Stimulated activated CD8-positive, alpha-beta memory T cell treated with anti-CD3 and anti-CD28 coated beads, Interleukin-12 subunit alpha, Interleukin-12 subunit beta, amount 100 ng/mL, for 24 hours (primary cell): ENCODE data around the gene B4GALNT1.
"Not testable (repeated sequence)": the region's sequence is repeated elsewhere in the genome, so short reads cannot be mapped to it uniquely, and the experiment has no call there.

Experiments used
- DNase-seq: peaks from one replicate; pipeline ENCODE4 v3.0.0-alpha.2; 2020; ENCODE audit errors: extremely low read depth

The B4GALNT1 gene

DNA sequence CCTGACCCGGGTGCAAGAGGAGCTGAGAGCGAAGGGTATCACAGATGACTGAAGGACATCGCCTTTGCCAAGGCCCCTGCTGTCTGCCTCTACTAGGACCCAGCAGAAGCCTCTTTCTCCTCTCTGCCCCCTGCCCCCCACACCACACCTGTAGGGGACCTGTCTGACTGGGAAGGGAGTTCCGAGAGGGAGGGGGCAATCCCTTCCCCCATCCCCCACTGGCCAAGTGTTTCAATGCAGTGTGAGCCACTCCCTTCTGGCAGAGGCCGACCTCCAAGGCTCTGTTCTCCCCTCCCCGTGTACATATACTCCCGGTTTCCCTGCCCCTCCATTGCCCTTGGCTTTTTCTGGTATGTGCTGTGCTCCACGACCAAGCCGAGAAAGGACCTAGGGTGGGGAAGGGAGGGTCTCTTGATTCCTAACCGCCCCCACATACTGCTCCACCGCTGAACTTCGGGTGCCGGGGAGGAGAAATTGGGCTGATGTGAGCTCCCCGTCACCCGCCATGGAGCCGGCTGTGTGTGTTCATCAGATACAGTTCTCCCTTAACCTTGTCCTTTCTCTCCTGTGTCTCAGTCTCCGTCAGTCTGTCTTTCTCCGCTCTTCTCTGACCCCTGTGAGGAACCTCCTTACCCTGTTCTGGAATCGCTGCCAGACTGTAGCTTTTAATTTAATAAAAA lies 23.8 kb downstream of the B4GALNT1 start:
- no peak for DNase-seq

DNA sequence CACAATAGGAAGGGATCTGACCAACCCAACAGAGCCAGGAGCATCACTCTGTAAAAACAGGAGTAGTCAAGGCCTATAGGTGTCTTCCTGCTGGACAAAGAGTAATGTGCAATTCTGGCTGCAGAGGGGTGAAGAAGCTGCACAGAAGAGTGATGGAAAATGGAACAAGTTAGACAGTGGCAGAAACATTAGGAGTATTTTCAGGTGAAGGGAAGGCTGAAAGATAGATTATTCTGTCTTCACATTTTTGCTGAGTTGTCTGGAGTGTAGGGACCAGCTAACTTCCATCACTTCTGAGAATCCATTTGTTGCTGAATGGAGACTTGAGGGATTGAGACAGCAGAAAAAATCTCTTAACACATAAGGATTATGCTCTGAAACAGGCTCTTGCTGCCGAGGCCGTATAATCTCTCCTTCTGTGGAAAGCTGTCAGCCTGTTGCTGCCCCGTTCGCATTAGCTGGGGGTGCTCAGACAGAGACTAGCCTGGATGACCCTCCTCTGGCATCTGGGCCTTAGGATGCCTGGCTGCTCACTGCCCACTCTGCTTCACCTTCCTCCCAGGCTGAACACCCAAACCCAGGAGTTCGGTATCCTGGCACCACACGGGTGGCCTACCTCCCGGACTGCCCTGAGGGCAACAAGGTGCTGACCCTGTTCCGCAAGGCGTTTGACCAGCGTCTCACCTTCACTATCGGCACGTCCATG lies 24.9 kb downstream of the B4GALNT1 start:
- no peak for DNase-seq

DNA sequence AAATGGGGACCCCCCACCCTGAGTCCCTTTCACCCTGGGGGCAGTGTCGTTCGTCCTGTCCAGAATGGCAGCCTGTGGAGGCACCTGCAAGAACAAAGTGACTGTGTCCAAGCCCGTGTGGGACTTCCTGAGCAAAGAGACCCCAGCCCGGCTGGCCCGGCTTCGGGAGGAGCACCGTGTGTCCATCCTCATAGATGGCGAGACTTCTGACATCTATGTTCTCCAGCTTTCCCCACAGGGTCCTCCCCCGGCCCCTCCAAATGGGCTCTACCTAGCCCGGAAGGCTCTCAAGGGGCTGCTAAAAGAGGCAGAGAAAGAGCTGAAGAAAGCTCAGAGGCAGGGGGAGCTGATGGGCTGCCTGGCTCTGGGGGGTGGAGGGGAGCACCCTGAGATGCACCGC lies 26.2 kb downstream of the B4GALNT1 start:
- no peak for DNase-seq

DNA sequence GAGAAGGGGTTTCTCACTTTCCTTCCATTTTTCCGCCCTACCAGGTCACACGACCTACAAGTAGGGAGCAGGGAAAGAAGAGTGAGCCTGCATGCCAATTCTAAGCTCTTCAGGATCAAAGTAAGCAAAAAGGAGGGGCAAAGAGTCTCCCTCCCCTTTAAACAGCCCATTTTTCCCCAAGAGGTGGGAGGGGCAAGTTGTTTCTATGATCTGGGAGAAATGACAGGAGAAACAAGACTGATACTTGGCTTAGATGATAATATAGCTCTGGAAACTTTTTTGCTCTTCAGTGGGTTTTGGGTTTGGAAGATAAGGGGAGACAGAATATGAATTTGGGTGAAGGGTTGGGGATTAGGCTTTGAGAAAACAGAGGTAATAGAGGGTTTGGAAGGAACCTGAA lies 26.6 kb downstream of the B4GALNT1 start:
- no peak for DNase-seq

DNA sequence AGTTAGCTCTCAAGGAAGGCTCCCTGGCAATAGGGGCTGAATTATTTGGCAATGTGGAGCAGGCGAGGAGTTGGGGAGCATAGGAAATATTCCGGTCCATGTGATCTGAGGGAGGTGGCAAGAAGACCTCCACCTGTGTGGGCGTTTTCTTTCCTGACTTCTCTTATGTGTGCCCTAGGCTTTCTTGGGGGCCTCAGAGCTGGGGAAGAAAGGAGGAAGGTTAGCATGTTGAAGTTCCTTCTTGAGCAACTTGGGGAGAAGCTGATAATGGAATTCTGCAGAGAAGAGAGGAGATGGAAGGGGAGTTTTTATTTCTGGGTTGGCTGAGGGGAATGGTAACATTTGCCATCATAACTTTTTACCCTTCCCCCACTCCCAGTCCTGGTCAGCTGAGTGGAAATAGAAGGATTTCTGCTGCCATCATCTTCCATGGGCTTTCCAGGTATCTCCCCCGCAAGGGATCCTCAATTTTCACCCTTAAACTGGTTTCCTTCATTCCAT lies 27.1 kb downstream of the B4GALNT1 start:
- no peak for DNase-seq

DNA sequence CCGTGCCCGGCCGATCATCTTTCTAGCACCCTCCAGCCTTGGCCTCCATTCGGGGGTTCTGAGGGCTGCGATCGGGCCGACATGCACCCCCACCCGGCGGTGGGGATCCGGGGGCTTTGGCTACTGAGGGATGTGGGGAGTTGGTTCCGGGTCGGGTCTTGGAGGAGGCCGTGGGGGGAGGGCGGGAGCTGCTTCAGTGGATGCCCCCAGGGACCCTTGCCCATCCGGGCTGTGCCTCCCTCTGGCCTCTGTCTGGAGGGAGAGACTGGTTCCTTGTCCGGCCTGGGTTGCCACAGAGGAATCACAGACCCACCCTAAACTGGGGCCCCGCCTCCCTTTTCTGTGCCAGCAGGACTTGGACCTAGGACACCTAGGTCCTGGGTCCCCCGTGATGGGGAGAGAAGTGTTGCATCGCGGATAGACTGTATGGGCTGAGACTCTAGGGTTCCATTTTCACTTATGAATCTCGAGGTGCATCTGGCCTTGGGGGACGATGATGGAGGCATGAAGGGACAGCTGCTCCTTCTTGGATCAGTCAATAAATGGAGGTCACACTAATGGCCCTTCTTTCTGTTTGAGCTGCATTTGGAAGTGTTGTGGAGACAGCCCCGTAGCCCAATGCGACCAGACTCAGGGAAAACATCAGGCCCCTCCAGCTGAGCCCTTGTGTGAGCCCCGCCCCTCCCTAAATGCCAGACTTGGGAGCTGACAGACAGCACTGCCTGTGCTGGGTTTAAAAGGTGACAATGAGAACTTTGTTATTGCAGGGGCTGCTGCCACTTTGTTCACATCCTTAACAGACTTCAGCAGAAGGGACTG lies 27.8 kb downstream of the B4GALNT1 start:
- DNase-seq, result no peak

DNA sequence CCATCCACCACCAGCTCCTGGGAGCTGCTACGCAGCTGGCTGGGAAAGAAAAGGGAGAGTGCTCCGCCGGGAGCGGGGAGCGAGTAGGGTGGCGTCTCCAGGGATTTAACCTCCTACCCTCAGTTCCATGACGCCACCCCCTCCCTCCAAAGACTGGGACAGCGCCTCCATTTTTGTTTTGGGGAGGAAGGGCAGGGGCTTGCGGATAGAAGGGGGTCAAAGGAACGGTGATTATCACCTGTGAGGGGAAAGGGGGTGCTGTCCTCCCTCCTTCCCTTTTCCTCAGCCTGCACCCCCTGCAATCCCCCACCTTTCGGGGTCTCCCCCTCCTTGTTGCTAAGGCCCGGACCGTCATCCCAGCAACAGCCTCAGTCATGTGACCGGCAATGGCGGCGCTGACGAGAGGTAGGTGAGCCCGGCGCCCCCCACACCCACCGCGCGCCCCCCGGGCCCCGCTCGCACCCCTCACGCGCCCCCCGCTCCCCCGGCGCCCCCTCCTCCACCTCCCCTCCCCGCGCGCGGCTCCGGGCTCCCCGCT lies 28.5 kb downstream of the B4GALNT1 start, which contains the start of gene DTX3:
TSS of gene DTX3 (plus strand) at position 371 of the 538 bp plus-strand sequence. CDS start 1,694 bp downstream, outside the sequence.
- no peak for DNase-seq

DNA sequence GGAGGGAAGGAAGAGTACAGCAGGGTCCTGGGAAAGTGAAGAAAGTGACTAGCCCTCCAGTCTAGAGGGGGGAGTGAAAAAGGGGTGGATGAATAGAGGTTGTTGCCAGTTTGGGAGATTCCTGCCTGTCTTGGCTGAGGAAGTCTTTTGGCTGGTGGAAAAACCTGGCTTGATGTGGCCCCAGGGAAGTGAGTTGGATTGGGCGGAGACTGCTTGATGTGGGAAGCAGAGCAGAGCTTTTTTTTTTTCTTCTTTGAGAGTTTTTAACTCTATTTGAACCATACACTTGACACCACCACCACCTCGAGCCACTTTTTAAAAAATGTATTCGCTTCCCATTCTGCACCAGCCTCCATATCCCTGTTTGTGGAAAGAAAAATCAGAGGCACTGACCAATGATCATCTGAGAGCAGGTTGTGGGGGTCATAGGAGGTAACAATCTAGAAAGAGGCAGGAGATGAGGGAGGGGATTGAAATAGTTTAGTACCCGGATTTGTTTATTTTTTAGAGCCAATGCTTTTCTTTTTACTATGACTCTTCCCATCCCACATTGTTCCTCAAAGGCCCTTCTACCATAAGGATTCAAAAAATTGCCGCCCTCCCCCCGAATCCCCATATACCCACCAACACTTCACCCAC lies 29.1 kb downstream of the B4GALNT1 start:
- no peak for DNase-seq

DNA sequence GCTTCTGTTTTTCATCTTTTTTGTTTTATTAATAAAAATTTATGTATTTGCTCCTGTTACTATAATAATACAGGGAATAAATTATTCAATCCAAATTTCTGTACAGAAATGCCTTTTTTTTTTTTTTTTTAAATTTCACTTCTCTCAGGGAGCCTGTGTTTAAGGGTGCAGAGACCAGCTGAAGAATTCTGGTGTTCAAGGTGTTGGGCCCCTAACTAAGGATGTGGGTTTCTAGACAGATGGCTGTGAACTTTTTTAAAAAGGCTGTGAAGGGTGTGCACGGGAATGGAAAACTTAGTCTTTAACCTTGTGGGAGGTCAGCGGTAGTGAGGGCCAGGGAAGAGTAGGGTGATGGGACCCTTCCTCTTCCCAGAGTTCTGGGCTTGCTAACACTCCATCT lies 29.7 kb downstream of the B4GALNT1 start:
- no peak for DNase-seq

DNA sequence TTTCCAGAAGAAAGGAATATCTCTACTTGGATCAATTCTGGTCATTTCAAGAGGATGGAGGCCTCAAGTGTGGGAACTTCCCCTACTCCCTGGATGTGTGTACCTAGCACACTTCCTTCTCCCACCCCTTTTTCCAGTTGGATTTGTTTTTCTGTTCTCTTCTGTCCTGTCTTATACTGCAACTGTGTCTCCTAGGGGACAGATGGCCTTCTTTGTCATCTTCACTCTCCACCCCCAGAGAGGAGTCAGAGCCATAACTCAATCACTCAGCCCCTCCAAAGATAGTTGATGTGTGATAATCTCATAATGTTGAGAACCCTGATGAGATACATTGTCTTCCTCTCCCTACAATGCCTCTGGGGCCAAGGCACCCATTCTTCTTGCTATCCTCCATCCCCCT lies 30.5 kb downstream of the B4GALNT1 start:
- DNase-seq, result no peak

DNA sequence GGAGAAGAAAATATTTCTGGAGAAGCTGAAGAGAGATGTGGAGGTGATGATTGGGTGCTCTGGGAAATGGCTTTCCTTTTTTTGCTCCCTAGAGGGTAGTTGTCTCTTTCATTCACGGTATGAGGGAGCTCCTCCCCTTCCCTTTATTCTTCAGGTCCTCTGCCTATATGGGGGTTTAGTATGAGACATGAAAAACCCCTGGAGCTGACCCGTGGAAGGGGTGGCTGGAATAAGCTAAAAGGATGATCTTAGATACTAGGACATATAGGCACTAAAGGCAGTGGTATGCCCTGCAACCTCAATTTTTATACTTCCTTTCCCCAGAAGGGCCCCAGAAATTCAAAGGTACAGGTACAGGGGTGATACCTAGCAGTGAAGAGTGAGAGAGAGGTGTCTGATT lies 32.6 kb downstream of the B4GALNT1 start:
- DNase-seq, result no peak

DNA sequence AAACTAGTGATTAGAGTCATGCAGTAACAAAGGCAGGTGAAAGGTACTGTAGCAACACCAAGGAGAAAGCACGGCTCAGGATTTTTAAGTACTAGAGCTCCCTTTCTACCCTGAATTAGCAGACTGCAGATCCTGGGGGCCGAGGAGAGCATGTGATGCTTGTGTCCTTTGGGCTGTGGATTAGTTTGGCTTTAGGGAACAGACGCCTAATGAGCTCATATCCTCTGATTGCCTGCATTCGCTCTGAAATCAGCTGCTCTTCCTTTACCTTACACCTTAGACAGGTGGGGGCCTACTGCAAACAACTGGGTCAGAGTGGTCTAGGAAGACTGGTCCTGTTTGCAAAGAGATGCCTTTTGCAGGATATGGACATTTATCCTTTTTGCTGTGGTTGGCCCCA lies 39.8 kb downstream of the B4GALNT1 start:
- DNase-seq, result no peak

DNA sequence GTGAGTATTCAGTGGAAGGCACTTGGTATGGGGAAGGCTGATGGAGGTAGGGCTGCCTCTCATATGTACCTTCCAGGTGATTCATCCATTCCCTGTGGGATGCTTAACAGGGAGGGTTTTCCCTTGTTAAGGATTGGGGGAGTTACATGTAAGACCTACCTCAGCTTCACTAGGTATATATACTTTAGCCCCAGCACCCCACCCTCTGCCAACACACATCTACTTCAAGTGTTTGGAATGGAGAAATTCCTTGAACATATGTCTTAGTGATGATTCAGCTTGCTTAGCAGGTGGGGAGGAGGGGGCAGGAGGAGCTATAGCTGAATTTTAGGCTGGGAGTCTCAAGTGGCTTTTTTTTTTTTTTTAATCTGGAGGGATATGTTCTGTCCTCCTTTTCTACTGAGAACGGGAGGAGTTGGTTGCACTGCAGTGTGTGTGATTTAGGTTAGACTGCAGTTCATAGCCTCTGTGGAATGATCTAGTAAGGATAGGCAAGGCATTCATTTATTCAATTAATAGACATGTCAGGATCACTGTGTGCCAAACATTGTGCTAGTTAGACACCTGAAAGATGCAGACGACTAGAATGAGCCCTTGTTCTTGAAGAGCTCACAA lies 40.3 kb downstream of the B4GALNT1 start:
- DNase-seq, result no peak

DNA sequence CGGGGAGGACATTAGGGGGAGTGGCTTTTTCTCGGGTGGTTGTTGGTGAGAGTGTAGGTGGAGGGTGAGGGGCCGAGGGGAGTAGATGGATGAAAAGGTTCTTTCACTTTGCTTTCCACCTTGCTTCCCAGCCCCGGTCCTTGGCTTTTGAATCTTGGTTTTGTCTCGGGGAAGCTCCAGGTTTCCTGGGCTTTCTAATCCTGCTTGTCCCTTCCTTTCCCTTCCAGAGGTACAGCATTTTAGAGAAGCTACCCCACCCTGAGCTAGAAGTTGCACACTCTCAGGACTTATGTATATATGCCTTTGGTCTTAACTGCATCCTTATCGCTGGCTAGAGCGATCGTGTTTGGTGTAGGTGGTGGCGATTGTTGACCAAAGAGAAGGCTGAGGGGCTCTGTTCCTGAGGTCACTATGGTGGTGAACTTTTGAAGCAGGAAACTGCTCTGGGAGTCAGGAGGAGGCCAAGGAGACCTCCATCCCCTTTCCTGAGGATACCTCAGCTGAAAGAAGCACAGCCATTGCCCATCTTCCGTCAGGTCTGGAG lies 41.1 kb downstream of the B4GALNT1 start:
- no peak for DNase-seq

DNA sequence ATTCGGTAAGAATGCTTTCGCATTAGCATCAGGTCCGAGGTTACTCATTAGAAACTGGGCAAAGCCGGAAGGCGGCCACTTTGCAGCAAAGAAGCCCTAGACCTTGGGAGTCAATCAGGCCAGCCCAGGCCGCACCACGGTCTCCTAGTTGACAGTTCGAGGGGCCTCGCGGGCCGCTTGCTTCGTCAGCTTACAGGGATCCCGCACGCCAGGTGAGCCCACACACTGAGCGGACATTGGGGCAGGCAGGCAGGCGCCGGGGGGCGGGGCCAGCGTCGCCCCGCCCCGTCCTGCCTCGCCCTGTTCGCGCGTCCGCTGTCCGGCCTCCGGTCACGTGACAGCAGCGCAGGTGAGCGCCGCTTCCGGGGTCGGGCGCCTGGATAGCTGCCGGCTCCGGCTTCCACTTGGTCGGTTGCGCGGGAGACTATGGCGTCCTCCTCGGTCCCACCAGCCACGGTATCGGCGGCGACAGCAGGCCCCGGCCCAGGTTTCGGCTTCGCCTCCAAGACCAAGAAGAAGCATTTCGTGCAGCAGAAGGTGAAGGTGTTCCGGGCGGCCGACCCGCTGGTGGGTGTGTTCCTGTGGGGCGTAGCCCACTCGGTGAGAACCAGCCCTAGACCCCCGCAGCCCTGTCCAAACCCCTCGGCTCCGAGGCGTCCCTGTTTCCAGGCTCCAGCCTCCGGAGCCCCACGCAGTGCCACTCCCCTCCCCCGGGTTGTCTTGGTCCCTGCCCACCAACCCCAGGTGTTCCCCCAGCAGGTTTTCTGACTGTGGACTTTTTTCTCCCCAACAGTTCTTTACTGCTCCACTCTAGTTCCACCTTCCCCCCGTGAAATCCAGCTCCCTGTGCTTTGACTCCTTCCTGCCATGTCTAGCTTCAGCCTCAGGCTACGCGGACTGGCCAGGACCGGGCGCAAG lies 41.9 kb downstream of the B4GALNT1 start, which contains the start of gene PIP4K2C:
TSS of gene PIP4K2C (plus strand) at position 329 of the 918 bp plus-strand sequence. CDS start at position 427, 98 bp downstream.
- DNase-seq, result peak; percentile 53

DNA sequence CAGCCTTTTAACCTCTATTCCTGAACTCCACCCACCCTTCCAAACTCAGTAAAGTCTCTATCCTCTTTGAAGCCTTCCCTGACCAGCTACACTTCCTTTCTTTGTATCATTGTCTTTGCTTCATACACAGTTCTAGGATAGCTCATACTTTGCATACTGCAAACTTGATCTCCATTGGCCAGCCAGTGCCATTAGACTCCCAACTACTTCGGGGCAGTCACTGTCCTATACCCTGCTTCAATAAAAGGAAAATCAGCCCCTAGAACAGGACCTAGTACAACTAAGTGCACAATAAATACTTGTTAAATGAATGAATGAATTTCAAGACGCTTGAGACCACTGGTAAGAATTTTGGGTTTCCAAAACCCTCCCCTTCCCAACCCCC lies 42.5 kb downstream of the B4GALNT1 start:
- DNase-seq, result no peak

DNA sequence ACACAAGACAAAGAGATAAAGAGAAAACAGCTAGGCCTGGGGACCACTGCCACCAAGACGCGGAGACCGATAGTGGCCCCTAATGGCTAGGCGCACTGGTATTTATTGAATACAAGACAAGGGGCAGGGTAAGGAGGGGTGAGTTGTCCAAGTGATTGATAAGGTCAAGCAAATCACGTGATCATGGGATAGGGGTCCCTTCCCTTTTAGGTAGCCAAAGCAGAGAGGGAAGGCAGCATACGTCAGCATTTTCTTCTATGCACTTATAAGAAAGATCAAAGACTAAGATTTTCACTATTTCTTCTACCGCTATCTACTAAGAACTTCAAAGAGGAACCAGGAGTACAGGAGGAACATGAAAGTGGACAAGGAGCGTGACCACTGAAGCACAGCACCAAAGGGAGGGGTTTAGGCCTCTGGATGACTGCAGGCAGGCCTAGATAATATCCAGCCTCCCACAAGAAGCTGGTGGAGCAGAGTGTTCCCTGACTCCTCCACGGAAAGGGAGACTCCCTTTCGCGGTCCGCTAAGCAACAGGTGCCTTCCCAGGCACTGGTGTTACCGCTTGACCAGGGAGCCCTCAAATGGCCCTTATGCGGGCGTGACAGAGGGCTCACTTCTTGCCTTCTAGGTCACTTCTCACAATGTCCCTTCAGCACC lies 43.9 kb downstream of the B4GALNT1 start:
- not testable (repeated sequence) for DNase-seq

DNA sequence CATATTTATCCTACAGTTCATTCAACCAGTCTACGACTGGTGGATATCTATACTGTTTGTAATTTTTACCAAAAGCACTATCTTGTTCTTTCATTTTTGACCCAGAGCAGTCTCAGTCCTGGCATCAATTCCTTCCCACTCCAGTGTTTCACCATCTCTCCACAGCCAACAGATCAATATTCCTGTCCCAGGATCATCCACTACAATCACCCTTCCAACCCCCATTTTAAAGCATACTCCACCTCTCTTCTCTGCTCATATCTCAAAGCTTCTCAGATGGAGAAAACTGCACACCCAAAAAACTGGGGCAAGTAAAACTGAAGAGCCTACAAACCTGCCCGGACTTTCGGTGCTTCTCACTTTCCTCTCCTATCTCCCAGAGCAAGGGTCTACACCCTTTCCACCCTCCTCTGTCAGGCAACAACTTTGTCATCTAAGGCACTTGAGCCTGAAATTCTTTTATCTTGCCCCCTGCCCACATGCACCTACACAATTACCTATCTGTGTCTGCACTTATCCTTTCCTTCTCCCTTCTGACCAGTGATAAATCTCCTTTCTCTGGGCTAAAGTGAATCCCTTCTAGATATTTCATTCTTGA lies 46.1 kb downstream of the B4GALNT1 start:
- DNase-seq, result no peak

DNA sequence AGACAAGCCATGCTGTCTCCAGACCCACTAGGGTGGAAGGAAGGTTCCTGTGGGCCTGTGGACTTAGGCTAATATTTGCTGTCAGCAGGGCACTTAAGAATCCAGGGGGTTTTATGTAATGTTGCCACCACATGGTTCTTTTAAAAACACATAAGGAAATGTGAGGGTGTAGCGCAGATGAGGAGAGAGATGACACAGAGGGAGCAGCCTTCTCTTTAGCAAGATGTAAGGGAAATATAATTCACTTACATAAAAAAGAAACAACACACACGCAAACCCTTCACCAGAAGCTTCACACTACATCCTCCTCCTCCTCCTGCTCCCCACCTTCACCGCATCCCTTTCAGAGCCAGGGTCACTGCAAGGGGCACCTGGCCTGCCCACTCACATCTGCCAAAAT lies 46.9 kb downstream of the B4GALNT1 start:
- DNase-seq, result no peak
